RWPE2 (cell line): ENCODE data around the gene KIF26A.
"Not testable (repeated sequence)": the region's sequence is repeated elsewhere in the genome, so short reads cannot be mapped to it uniquely, and the experiment has no call there.

ENCODE experiments used
- ATAC-seq: fragments of 200-7000 bp; cut with Tn5 transposase; 3 replicates; pipeline ENCODE4 v1.9.1; 2021; ENCODE audit warnings: low read depth
- DNase-seq: peaks from one replicate; pipeline ENCODE4 v3.0.0-alpha.2; 2020; ENCODE audit warnings: low spot score
- H3K27ac ChIP-seq: fragments of 450-650 bp; 2 replicates; pipeline ENCODE4 v1.5.1; 2017; ENCODE audit warnings: mild to moderate bottlenecking; ENCODE audit not compliant: poor library complexity, severe bottlenecking
- H3K27me3 ChIP-seq: fragments of 250-450 bp; sonication (Bioruptor Pico); 2 replicates; pipeline ENCODE4 v1.5.1; 2021; ENCODE audit warnings: mild to moderate bottlenecking, moderate library complexity; ENCODE audit not compliant: insufficient read depth, poor library complexity, severe bottlenecking
- H3K36me3 ChIP-seq: fragments of 250-450 bp; sonication (Bioruptor Pico); 2 replicates; pipeline ENCODE4 v1.5.1; 2020; ENCODE audit warnings: low read depth, mild to moderate bottlenecking, moderate library complexity
- H3K4me1 ChIP-seq: fragments of 250-450 bp; sonication (Bioruptor Pico); 2 replicates; pipeline ENCODE4 v1.5.1; 2021; ENCODE audit warnings: mild to moderate bottlenecking, moderate library complexity; ENCODE audit not compliant: insufficient read depth, poor library complexity, severe bottlenecking
- H3K4me3 ChIP-seq: fragments of 250-450 bp; sonication (Bioruptor Pico); 2 replicates; pipeline ENCODE4 v1.5.1; 2021; ENCODE audit warnings: mild to moderate bottlenecking, moderate library complexity; ENCODE audit not compliant: severe bottlenecking
- H3K9me3 ChIP-seq: fragments of 250-450 bp; sonication (Bioruptor Pico); 2 replicates; pipeline ENCODE4 v1.5.1; 2021; ENCODE audit warnings: mild to moderate bottlenecking, moderate library complexity; ENCODE audit not compliant: severe bottlenecking
- TF ChIP-seq, protein P1 (sequence below): fragments of 450-650 bp; IDR thresholded peaks from one replicate; pipeline ENCODE4 v1.5.1; 2017; ENCODE audit warnings: mild to moderate bottlenecking, moderate library complexity; ENCODE audit not compliant: poor library complexity, severe bottlenecking

The KIF26A gene

GRCh38 chr14:104206281-104206904 is 68.0 kb downstream of the KIF26A start:
- DNase-seq (no peak), ATAC-seq (peak; percentile 28; the same call in 2 of the 3 replicates)
- no peaks in the 10 kb centered on the region for H3K9me3 ChIP-seq
- TF ChIP-seq, protein P1, sequence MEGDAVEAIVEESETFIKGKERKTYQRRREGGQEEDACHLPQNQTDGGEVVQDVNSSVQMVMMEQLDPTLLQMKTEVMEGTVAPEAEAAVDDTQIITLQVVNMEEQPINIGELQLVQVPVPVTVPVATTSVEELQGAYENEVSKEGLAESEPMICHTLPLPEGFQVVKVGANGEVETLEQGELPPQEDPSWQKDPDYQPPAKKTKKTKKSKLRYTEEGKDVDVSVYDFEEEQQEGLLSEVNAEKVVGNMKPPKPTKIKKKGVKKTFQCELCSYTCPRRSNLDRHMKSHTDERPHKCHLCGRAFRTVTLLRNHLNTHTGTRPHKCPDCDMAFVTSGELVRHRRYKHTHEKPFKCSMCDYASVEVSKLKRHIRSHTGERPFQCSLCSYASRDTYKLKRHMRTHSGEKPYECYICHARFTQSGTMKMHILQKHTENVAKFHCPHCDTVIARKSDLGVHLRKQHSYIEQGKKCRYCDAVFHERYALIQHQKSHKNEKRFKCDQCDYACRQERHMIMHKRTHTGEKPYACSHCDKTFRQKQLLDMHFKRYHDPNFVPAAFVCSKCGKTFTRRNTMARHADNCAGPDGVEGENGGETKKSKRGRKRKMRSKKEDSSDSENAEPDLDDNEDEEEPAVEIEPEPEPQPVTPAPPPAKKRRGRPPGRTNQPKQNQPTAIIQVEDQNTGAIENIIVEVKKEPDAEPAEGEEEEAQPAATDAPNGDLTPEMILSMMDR: no peak
- H3K27ac ChIP-seq: no peak overlapping the region
- peaks cover 22% of the 10 kb centered on the region for H3K27me3 ChIP-seq
- no peaks in the 10 kb centered on the region for H3K4me1 ChIP-seq
- no peaks in the 10 kb centered on the region for H3K36me3 ChIP-seq
- H3K4me3 ChIP-seq: no peak overlapping the region

GRCh38 chr14:104207142-104208014 is 69.0 kb downstream of the KIF26A start:
- no peak overlapping the region for H3K27ac ChIP-seq
- peaks cover 17% of the 10 kb centered on the region for H3K27me3 ChIP-seq
- no peaks in the 10 kb centered on the region for H3K9me3 ChIP-seq
- no peak for DNase-seq
- TF ChIP-seq, protein P1: no peak
- H3K4me1 ChIP-seq: no peaks in the 10 kb centered on the region
- no peak for ATAC-seq
- no peak overlapping the region for H3K4me3 ChIP-seq
- H3K36me3 ChIP-seq: no peaks in the 10 kb centered on the region

- ATAC-seq, DNase-seq, H3K36me3 ChIP-seq, H3K4me3 ChIP-seq, H3K27ac ChIP-seq, H3K4me1 ChIP-seq, H3K9me3 ChIP-seq: not testable (repeated sequence)
- H3K27me3 ChIP-seq: peaks cover 11% of the 10 kb centered on the region
Measured at GRCh38 chr14:104208015-104208295, 69.6 kb downstream of the KIF26A start.

- not testable (repeated sequence) for H3K36me3 ChIP-seq, ATAC-seq, H3K27me3 ChIP-seq, H3K27ac ChIP-seq, H3K4me3 ChIP-seq, H3K4me1 ChIP-seq, H3K9me3 ChIP-seq, DNase-seq
Measured at GRCh38 chr14:104208331-104208730, 69.9 kb downstream of the KIF26A start.

DNA sequence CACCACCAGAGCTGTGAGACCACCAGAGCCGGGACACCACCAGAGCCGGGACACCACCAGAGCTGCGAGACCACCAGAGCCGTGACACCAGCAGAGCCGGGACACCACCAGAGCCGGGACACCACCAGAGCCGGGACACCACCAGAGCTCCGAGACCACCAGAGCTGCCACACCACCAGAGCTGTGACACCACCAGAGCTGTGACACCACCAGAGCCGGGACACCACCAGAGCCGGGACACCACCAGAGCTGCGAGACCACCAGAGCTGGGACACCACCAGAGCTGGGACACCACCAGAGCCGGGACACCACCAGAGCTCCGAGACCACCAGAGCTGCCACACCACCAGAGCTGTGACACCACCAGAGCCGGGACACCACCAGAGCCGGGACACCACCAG is 70.7 kb downstream of the KIF26A start:
- not testable (repeated sequence) for H3K9me3 ChIP-seq, H3K36me3 ChIP-seq, DNase-seq, H3K4me1 ChIP-seq, H3K27ac ChIP-seq, H3K4me3 ChIP-seq, ATAC-seq
- peaks cover 11% of the 10 kb centered on the region for H3K27me3 ChIP-seq

GRCh38 chr14:104209985-104210816 is 71.8 kb downstream of the KIF26A start:
- Histone ChIP-seq H3K36me3 (no peaks in the 10 kb centered on the region), H3K4me3 (no peak overlapping the region), H3K9me3 (no peaks in the 10 kb centered on the region), H3K27me3 (peaks cover 14% of the 10 kb centered on the region), H3K27ac (no peak overlapping the region), H3K4me1 (no peaks in the 10 kb centered on the region)
- TF ChIP-seq, protein P1: no peak
- DNase-seq (no peak), ATAC-seq (no peak)
